ENCODE results near the gene RTN1.
A peak's percentile ranks its signal among the peaks of the same experiment; 100 is the strongest.

The RTN1 gene

DNA sequence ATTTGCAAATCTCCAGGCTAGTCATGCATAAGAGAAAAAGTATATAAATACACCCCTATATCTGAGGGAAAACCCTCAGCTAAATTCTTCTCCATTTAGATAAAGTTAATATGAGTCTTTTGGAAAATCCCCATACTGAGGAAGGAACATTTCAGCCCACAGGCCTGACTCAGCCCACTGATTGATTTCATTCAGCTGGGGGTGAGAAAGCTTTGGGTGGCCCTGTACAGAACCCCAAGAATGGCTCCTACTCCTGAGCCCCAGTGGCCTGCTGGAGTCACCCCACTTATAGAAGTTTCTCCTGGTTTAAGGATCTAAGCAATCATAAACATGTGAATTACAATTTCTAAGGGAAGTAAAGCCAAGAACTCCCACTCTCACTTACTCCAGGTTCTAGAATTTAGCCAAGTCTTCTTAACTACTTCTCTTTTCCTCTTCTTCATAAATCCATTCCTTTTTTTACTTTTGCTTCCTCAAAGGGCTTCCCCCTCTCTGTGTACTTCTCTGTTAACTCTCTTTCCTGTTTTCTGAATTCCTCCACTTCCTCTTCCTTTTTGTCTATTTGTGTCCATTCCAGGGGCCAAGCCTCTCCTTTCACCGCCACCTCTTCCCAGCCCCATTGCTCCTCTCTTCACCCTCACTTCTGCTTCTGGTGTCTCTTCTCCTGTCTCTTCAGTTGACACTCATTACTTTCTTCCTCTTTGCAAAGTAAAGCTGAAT is 21.0 kb downstream of the RTN1 start:
- no peak for DNase-seq (ENCODE audit: low spot score)

DNA sequence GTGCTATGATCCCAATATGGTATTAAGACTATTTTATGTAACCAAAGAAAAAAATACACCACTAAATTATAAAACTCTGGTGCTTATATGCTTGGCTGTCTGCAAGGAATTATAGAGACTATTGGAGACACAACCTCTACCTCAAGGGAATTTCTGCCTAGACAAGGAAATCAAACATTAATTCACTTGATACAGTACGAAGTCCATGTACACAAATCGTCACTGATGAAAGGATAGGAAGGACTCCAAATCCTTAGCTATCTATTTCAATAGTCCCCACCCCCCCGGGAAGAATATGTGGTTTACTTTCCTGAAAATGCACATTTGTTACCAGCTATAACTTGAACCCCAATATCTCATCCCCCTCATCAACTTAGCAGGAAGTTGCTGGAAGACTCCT is 21.9 kb downstream of the RTN1 start:
- no peak for DNase-seq (ENCODE audit: low spot score)

DNA sequence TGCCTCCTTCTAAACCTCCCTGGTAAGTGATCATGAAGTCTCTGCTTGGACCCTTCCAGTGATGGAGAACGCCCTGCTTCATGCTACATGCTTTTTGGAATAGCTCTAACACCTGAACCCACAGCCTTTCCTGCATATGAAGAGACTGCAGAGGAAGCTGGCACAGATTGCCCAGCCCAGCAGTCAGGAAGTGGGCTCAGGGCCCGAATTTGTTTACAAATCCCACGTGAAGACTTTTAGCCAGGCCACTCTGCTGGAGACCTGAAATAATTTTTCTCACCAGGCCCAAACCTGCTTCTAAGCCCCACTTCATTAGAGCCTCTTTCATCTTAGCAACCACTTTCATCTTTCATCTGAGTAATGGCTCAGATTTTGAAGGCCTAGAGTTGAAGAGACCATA is 22.9 kb downstream of the RTN1 start:
- peak; percentile 84 for DNase-seq (ENCODE audit: low spot score)

DNA sequence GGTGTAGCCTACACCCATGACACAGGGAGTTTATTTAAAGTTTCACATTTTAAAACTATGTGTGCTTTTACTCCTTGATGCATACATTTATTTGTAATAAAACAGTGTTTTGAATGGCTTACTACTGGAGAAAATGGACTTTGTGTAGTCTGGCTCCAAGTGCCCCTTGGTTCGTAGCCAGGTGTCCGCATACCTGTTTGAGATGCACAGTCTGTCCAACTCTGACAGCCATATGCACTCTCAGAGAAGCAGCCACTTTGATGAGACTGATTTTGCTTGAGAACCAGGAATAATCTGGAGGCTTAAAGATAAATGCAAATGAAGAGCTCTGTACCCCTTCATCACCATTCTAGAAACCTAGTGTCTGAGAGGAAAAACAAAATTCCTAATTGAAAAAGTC is 24.0 kb downstream of the RTN1 start:
- peak; percentile 67 for DNase-seq (ENCODE audit: low spot score)

DNA sequence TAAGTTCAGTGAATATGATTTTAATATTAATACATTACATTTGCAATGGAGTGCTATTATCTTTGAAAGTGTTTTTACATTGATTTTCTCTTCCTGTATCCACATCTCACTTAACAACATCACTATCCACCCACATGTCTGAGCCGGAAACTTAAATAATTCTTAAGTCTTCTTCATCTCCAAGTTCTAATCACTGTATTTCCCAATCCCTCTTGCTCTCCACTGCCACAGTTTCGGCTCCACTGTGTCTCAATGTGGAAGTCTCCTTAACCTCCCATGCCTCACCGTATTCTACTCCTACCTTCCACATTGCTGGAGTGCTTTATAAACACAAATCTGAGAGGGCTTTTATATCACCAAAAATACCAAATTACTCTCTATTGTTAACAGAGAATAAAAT is 25.3 kb downstream of the RTN1 start:
- DNase-seq (ENCODE audit: low spot score): no peak

DNA sequence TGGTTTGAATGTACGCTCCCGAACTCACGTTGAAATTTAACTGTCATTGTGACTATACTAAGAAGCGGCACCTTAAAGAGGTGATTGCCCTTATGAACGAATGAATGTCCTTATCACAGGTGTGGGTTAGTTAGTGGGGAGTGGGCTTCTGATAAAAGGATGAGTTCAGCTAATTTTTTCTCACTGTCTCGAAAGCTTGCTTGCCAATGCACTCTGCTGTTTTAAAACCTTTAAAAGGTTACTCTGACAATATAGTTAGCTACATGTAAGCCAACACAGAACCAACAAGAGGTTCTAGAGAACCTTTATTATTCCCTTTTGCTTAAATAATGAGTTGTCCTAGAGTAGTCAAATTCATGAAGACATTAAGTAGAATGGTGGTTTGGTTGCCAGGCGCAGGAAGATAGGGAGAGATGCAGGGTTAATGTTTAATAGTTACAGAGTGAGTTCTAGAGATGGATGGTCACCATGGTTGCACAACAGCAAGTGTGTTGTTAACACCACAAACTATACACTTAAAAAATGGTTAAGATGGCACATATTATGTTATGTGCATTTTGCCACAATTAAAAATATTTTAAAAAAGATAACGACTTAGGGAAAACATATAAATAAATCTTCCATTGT is 26.3 kb downstream of the RTN1 start:
- DNase-seq (ENCODE audit: low spot score): no peak

DNA sequence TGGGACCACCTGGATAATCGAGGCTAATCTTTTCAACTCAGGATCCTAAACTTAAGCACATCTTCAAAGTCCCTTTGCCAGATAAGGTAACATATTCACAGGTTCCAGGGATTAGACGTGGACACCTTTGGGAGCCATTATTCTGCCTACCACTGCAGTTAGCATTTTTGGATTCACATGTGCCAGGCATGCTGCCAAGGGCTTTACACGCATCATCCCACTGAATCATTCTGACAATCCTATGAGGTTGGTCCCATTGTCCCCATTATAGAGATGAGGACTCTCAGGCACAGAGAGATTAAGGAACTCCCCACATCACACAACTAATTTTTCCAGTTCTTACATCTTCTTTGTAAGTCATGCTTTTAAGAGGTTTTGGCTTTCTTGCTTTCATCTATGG is 34.5 kb downstream of the RTN1 start:
- peak; percentile 19 for DNase-seq (ENCODE audit: low spot score)

DNA sequence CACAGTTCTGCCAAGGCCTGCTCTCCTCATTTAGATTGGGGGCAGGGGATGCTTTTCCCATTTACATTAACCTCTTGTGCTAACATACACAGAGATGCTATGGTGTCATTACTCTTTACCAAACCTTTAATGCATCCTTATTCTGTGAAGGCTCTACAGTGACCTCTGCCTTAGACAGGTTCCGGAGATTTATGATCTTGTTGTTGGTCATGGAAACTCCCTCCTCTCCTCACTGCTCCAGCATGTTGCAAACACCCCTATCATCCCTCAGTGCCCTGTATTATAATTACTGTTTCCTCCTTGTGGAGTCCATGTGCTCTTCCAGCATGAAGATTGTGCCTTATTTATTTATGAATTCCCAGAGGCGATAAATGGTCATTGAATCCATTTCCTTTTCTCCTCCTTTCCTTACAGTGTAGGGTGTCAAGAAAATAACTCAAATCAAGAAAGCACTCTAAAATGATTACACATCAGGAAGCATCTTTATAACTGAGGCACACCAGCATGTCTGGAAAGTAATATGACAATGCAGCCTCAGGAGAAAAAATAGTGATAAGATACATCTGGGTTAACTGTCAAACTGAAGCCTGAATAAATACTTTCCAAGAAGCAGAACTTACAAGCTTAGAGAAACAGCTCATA is 37.8 kb downstream of the RTN1 start:
- no peak for DNase-seq (ENCODE audit: low spot score)

DNA sequence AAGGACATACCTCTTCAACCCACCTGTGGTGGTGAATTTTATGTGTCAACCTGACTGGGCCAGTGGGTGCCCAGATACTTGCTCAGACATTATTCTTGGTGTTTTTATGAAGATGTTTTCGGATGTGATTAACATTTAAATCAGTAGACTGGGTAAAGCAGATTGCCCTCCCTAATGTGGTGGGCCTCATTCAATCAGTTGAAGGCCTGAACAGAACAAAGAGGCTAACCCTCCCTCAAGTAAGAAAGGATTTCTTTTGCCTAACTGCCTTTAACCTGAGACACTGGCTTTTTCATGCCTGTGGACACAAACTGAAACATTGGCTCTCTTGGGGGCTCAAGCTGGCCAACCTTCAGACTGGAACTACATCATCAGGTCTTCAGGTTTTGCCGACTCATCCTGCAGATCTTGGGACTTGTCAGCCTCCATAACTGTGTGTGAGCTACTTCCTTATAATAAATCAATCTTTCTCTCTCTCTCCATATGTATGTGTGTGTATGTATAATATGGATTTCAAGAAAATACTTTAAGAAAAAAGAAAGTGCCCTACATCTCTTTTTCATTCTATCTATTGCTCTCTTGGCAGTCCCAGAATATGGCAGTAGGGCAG is 39.4 kb downstream of the RTN1 start:
- DNase-seq (ENCODE audit: low spot score): no peak

DNA sequence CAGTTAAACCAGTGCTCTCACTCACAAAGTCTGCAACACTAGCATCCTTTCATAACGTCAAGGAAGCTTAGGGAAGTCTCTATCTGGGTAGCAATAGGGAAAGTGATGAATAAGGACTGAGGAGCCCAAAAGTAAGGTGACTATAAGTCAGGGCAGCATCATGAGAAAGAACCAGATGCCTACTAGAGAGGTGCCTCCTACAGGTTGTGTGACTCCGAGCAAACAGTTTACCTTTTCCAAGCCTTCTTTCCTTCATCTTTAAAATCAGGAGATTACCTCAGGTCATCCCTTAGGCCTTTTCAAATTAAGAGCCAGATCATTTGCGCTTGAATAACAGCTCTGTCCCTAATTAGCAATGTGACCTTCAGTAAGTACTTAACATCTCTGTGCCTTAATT is 40.2 kb downstream of the RTN1 start:
- DNase-seq (ENCODE audit: low spot score): no peak

DNA sequence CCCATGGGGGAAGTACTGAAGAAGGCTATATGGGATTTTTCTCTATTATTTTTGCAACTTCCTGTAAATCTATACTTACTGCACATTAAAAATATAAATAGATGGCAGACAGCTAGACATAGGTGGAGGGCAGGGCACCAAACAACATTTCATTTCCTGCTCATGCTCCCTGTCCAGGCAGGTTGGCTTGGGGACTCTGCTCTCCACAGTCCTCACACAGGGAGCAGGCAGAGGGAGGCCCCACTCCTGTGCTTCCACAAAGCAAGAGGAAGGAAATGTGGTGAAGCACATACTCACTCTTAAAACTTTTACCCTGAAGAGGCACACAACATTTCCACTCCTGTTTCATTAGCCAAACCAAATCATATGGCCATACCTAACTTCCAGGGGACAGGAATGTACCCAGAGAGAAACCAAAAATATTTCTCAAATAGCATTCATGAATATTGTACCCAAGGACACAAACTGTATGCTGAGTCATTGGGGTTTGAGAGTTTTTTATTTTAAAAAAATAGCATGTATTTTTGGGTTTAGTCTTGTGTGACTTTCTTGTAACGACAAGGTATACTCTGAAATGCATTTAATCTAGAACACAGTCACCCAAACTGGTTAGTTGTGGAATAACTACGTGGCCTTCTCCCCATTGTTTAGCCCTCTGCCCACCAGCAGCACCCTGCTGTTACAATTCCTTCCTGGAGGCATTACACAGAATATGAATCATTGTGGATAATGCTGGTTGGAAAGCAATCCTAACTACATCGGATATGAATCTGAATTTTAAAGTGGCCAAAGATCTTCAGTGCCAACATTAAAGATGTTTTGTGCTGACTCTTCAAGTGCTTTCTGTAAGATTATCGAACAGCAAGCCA is 40.9 kb downstream of the RTN1 start:
- DNase-seq (ENCODE audit: low spot score): no peak

DNA sequence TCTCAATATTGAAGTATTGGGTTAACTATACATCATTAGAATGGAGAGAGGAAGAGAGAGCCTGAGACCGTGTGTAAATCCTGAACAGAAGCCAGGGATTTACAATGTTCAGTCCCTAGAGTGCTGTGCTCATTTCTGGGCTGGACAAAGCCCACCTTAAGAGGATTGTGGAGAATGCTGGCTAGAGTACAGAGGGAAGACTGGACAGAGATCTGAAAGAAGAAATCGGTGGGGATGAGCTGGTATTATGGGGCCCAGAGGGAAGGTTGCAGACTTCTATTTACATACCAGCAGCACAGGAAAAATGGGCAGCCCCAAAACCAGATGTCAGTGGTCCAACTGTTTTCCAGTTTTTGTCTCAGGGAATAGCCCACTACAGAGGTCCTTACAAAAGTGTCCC is 42.3 kb downstream of the RTN1 start:
- no peak for DNase-seq (ENCODE audit: low spot score)

DNA sequence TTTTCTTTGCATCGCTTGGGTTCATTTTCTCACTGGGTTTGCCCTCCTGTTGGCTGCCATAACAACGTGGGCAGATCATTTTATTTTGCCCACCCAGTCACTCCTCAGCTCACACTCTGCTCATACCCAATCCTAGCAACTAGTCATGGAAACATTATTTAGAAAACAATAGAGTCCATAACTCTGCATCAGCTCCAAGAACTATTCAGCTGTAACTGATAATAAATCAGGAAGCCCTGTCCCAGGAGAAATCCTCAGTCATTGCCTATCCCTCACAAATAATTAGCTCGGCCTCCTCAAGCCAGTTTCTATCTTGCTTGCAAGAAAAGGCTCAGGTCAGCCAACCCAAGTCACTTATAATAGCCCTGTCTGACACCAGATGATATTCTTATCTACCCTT is 43.2 kb downstream of the RTN1 start:
- DNase-seq (ENCODE audit: low spot score): no peak

DNA sequence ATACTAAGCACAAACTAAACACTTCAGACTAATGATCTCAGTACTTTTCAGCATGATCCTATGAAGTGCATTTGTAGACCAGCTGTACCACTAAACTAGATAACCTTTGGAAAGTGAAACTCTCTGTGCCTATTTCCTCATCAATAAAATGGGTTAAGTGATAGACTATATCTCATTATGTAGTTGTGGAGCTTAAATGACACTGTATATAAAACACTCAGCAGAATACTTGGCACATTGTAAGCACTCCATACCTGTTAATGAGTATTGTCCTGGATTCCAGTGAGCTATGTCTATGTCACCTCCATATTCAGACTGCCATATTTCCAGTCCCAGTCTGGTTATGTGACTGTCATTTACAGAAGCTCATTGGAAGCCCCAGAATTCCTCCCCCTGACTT is 44.4 kb downstream of the RTN1 start:
- DNase-seq (ENCODE audit: low spot score): no peak

DNA sequence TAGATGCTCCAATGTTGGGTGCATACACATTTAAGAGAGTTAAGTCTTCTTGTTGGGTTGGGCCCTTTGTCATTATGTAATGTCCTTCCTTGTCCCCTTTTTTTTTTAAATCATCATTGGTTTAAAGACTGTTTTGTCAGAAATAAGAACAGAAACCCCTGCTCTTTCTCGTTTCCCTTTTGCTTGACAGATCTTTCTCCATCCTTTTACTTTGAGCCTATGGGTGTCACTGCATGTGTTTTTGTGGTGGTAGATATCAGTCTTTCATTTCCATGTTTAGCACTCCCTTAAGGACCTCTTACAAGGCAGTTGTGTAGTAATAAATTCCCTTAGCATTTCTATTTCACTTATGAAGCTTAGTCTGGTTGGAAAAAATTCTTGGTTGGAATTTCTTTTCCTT is 47.4 kb downstream of the RTN1 start:
- no peak for DNase-seq (ENCODE audit: low spot score)

DNA sequence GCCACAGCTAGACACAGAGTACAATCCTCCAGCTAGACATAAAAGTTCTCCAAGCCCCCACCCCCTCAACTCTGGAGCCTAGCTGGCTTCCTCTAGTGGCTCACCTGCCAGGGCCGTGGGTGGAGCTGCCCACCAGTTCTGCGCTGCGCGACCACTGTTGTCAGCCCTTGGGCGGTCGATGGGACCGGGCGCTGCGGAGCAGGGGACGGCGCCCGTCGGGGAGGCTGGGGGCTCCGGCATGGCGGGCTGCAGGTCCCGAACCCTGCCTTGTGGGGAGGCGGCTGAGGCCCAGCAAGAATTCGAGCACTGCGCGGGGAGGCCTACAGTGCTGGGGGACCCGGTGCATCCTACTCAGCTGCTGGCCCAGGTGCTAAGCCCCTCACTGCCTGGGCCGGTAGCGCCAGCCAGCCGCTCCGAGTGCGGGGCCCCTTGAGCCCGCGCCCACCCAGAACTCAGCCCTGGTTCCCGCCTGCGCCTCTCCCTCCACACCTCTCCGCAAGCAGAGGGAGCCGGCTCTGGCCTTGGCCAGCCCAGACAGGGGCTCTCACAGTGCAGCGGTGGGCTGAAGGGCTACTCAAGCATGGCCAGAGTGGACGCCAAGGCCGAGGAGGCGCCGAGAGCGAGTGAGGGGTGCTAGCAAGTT is 51.0 kb downstream of the RTN1 start:
- DNase-seq (ENCODE audit: low spot score): no peak

DNA sequence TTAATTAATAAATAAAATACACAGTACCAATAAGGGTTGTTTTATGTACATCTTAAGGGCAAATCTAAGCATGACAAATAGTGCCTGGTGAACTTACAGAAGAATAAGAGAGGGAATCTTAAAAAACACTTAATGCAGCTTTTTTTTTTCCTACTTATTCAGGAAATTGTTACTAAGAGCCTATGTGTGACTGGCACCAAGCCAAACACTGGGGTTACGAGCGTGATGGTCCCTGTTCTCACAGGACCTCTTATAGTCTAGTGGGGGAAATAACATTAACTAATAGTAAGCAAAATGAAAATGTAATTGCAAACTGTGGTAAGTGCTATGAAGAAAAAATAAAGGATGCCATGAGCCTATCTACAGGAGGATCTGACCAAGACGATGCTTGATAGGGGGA is 53.6 kb downstream of the RTN1 start:
- no peak for DNase-seq (ENCODE audit: low spot score)

DNA sequence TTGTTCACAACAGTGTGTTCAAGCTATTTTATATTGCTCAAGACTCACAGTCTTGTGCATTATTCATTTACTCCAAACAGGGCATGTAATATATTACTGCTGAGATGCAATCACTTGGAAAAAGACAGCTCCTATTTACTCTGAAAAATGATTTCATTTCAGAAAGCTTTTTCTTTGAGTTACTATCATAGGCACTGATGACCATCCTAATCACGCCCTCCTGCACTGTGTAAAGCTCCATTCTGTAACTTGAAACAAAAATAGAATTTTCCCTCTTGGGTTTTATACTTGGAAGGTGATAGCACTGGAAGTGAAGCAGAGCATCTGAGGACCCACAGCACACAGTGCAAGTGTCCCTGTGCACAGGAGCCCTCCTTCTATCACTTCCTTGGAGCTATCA is 55.6 kb downstream of the RTN1 start:
- no peak for DNase-seq (ENCODE audit: low spot score)

DNA sequence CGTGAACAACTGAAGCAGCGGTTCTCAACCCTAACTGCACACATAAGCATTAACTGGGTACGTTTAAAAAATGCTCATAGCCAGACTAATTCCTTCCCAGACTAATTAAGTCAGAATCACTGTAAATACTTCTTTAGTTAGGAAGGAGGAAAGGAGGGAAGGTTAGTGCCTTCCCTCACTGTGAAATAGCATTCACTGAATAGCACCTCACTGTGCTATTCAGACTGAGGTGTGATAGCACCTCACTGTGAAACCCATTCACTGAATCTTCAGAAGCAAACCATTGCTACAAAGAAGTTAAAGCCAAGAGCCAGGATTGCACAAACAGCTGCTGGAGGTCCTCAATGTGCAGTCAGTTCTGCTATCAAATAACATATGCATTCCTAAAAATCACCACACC is 58.8 kb downstream of the RTN1 start:
- no peak for DNase-seq (ENCODE audit: low spot score)

DNA sequence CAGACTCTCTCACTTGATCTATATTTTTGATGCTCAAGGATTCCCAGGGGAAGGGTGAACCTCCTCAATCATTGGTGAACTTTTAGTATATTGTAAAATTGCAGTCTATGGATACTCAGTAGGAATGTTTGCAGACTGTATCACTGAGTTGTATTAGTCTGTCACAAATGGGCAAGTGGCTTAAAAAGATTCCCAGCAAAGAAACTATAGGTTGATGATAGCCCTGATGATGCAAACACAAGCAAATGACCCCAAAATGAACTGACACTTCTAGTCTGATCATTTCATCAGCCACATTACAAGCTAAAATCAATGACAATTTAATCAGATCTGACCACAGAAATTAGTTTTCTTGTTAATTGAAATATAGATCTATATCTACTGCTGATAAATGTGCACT is 59.5 kb downstream of the RTN1 start:
- no peak for DNase-seq (ENCODE audit: low spot score)

DNA sequence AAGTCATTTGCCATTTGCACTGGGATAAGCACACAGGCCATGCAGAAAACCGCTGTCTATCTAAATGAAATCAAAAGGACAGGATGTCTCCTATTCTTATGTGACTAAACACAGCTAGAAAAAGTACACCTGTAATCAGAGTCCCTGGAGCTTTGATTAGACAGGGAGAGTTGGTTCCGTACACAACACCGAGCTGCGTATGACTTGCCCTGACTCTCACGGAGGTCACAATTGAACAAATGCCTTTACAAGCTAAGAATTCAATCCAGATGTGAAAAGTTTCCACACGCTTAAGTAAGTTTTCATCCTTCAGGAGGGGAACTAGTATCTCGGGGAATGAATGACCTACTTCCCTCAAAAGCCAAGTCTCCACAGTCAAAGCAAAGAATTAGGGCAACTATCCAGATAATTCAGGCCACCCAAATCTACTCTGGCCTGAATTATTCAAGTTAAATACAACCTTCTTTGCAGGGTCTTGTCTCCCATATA is 67.5 kb downstream of the RTN1 start:
- no peak for DNase-seq (ENCODE audit: low spot score)

DNA sequence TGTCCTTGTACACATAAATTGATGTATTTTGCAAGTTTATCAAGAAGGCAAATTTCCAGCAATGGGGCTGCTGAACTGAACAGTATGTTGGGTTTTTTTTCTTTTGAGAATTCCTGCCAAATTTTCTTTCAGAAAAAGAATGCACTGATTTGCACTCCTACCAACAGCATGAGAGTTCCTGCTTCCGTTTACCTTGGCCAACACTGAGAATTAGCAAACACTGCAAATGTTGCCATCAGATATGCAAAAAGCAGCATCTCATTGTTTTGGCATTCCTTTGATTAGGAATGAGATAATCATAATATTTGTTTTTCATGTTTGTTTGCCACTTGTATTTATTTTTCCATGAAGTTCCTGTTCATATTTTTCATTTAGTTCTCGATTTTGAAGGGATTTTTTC is 82.4 kb downstream of the RTN1 start:
- peak; percentile 52 for DNase-seq (ENCODE audit: low spot score)
